ENCODE data around the gene COX7C.

DNA sequence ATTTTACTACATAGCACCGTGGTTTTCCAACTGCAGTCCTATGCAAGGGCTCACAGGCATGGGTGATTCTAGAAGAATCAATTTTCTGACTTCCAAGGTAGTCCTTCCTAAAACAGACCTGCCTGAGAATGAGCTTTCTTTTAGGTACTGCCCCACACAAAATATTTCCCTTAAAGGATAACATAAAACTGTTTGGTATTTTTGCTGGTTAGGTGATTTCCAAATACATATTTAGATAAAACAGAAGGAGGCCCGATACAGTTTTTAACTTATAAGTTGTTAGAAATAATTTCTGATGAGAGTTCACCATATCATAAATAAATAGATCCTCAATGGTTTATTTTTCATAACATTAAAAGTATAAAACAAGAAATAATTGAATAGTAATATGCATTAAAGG, 46.4 kb downstream of the COX7C start:
- TF ChIP-seq CTCF (IDR thresholded peaks at IDR 0.05) (no peak), POLR2A (IDR thresholded peaks at IDR 0.05) (no peak)
